HG03095 (cell line): Measurements from ENCODE around the gene LIPC.

Experiments
- ATAC-seq: cut with Tn5 transposase; IDR thresholded peaks from one replicate; pipeline ENCODE4 v1.9.1; 2021; ENCODE audit warnings: moderate library complexity; ENCODE audit not compliant: unreplicated experiment

LIPC gene

DNA sequence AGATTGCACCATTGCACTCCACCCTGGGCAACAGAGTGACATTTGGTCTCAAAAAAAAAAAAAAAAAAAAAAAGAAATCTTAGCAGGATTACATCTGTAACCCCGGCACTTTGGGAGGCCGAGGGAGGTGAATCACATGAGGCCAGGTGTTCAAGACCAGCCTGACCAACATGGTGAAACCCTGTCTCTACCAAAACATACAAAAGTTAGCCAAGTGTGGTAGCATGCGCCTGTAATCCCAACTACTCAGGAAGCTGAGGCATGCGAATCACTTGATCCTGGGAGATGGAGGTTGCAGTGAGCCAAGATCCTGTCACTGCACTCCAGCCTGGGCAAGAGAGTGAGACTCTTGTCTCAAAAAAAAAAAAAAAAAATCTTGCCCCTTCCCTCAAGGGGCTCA is 40.4 kb downstream of the LIPC start:
- no peak for ATAC-seq

DNA sequence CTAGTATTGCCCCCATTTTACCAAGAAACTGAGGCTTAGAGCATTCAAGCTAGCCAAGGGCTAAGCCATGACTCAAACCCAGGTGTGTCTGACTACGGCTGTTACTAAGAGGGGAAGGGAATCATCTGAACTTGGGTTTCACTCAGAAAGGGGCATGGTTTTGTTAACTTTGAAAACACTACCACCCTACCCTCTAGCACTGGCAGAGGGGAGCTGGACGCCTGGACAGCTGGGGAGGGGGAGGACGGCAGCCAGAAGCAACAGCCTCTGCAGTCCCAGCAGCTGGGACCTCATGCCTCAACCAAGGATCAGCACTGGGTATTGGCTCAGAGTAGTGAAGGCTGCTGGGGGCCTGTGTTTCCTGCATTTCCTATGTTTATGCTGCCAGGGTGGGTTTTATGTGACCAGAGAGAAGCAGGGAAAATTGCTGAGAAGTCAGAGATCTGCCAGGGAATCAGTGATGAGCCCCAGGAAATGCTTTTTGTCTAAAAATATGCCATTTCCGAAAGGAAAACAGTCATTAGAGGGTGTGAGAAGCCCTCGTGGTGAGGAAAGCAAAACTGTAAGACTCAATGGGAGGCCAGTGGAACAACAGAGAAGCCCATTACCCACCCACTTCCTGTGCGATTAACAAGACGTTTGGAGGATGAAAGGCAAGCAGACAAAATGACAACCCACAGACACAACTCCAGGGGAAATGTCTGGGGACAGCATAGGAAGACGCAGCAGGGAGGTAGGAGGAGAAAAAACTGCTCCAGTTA is 41.2 kb downstream of the LIPC start:
- no peak for ATAC-seq

GRCh38 chr15:58473724-58474123 is 41.9 kb downstream of the LIPC start:
- no peak for ATAC-seq

- ATAC-seq: no peak
Observed at GRCh38 chr15:58474741-58475323, 43.0 kb downstream of the LIPC start.

GRCh38 chr15:58475573-58476524 is 44.1 kb downstream of the LIPC start:
- no peak for ATAC-seq

DNA sequence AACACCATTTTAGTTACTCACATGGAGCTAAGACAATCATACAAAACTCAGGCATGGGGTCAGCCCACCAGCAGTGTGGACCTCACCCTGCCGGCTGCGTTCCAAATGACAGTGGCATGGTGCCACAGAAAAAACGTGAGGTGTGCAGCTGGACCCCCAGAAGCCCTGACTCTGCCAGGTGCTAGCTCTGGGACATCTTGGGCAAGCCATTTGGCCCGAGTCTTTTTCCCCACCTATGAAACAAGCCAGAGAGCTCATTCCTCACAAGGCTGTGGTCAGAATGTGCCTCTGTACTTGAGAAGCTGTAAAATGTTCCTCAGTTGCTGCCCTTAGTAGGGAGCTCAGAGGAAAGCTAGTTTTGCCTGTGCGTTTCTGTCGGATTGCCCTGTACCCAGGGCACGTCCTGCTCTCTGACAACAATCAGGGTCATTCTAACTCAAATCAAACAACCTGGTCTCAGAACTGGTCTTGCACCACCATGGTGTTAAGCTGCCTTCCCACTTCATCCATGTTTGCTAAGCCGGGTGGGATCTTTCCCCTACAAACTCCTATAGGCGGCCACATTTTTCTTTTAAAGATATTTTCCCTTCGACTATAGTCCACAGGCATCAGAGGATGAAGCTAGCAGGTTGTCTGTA is 44.9 kb downstream of the LIPC start:
- no peak for ATAC-seq

DNA sequence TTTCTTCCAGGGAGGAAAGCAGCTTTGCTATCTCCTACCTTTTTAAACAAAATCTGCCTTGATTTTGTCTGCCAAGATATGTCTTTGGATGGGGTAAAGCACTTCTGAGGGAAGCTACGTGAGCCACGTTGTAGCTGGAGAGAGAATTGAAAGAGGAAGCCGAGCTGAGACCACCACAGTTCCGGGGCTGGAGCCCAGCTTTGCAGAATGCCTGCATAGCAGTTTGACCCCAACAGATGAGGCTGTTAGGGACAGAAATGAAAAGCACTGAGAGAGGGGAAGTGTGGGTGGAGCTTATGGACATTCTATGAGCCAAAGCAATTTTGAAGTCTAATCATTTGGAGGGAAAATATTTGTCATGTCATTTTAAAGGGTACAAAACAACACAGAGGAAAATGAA is 45.4 kb downstream of the LIPC start:
- ATAC-seq: no peak

DNA sequence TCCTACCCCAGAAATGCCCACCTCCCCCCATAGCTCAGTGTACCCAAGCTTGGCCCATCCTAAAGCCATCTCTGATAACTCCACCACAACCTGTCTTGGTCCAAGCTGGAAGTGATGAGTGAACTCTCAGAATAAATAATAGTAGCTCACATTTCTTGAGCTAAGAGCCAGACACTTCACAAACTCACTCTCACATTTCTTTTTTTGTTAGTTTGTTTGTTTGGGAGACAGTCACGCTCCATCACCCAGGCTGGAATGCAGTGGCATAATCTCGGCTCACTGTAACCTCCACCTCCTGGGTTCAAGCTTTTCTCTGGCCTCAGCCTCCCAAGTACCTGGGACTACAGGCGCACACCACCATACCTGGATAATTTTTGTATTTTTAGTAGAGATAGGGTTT is 46.2 kb downstream of the LIPC start:
- ATAC-seq: no peak

GRCh38 chr15:58478579-58478978 is 46.8 kb downstream of the LIPC start:
- ATAC-seq: no peak

- no peak for ATAC-seq
Observed at GRCh38 chr15:58479941-58480340, 48.1 kb downstream of the LIPC start.

DNA sequence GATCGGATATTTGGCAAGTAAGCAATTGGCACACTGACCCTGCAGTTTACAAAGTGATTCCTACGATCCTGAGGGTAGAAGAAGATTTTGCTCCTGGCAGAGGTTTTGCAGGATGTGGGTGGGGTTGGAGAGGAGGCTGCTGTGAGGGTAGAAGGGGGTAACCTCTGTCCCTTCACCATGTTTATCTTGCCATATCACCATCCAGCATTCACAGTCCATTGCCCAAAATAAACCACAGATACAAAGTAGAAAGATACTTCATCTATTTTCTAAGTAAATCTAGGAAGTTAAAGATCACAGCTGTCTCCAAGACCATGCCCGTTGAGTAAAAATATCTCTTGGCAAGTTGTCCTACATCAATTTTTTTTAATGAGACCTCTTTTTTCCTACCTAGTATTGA is 51.6 kb downstream of the LIPC start:
- no peak for ATAC-seq

DNA sequence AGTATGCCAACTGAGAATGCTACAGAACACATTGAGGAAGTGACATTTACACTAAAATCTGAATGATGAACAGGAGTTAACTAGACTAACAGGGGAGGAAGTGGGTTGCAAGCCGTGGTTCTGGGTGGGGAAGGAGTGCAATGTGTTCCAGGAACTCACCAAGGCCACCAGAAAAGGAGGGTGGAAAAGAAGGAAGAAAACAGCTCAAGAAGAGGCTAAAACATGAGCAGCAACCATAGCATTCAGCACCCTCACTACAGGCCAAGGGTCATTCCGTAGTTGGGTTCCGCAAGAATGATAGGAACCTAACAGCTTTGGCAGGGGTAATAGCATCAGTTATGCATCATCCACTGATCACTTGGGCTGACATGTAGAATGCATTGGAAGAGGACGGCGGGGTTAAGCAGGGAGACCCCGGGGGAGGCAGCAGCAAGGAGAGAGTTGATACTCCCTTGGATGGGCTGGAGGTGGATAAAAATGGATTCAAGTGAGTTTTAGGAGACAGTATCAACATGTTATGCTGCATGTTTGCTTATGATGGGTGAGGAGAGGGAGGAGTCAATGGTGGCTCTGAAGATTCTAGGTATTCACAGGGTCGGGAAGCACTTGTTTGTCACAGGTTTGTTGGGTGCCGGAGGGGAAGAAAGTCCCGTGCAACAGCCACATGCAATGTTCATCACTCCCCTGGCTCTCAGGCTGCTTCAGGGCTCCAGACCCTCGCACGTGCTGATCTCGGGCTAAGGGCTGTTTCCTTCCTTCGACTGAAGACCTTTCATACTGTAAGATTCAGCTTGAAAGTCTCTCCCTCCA is 53.2 kb downstream of the LIPC start:
- ATAC-seq: no peak

GRCh38 chr15:58486062-58486461 is 54.3 kb downstream of the LIPC start:
- no peak for ATAC-seq

DNA sequence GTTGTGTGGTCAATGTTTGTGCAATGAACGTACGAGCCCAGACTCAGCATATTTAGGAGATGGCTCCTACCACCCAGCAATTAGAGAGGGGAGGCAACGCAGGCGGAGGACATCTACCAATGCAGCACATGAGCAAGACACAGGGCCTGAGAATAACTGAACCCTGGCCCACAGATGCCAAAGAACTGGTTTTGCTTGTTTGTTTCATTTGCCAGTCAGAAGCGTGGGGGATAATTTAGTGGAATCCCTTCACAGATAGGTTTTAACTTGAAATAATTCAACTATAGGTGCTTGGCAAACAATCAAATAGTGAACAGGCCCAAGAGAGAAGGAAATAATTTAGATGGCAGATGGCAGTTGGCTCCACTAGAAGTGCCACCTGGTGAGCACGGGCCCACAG is 54.8 kb downstream of the LIPC start:
- ATAC-seq: no peak

- no peak for ATAC-seq
Observed at GRCh38 chr15:58487041-58487723, 55.4 kb downstream of the LIPC start.

- no peak for ATAC-seq
Observed at GRCh38 chr15:58487724-58488120, 55.9 kb downstream of the LIPC start.

DNA sequence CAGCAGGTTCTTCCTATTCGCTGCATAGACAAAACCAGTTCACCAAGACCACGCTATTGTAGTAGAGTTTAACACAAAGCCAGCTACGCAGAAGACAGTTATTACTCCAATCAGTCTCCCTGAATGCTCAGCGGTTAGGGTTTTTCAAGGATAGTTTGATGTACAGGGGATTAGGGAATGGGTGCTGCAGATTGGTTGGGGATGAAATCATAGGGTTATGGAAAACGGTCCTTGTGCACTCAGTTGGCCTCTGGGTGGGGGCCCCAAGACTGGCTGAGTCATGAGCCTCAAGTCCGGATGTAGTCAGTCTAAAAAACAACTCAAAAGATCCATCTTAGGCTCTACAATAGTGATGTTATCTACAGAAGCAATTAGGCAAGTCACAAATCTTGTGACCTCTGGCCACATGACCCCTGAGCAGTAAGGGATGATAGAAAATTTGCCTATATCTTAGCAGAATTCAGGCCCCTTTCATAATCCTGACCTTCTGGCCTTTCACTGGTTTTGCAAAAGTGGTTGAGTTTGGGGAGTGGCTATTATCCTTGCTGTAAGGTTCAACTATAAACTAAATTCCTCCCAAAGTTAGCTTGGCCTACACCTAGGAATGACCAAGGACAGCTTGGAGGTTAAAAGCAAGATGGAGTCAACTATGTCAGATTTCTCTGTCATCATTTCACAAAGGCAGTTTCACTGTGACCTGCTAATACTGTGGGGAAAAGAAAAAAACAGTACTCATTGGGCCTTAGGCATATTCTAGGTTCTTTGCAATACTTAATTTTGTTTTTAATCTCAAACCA is 57.7 kb downstream of the LIPC start:
- ATAC-seq: no peak

DNA sequence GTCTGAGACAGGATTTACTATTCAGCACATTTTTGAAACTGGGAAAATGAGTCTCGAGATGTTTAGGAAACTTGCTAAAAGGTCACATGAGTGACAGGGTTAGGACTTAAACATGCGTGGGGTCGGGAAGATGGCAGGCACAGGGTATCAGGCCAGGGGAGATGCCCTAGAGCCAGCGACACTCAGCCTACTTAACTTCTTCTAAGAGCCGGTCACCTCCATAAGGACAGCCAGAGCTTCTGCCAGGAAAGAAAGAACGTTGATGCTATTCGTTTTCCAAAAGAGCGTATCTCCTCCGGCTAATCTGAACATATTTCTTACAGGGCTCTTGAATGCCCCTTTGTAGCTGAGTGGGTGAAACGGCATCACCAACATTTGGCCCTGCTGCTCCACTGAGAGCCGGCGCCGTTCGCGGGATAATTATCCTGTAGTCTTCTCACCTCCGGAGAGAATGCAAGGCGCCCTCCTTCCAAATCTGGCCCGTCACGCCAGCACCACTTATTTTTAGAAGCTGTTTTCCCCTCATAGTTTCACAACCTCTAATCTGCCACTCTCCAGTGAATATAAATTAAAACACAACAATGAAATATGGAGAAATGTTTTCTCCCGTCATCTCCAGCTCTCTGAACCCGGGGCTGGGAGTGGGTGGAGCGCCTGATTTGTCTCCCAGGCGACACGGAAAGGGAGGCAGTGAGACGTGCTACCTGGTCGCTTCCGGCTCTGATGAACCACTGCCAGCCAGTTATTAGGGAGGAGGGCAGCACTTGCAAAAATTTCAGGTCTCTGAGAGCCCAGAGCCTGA is 58.5 kb downstream of the LIPC start:
- no peak for ATAC-seq
